Gastrocnemius medialis (tissue), 4 donors: ENCODE results near the gene TNFRSF18.

Experiments
- CTCF ChIP-seq, 5 experiments: fragments of 450-650 bp in 3 of 5; fragments of 200-600 bp in 2 of 5; sonication (generic) in 2 of 5; IDR thresholded peaks in 4 of 5; conservative IDR thresholded peaks in 1 of 5; 1 replicate in 4 of 5; 2 replicates in 1 of 5; pipeline ENCODE4 v1.5.1; 2016 to 2019; ENCODE audit warnings: antibody characterized with exemption in 5 of 5, mild to moderate bottlenecking in 3 of 5, moderate library complexity in 3 of 5
- POLR2A ChIP-seq, 2 donors: fragments of 450-650 bp; IDR thresholded peaks; one replicate each; pipeline ENCODE4 v1.6.1; 2017; ENCODE audit warnings: antibody characterized with exemption in 2 of 2, mild to moderate bottlenecking in 2 of 2, moderate library complexity in 2 of 2

- TF ChIP-seq POLR2A (IDR thresholded peaks at IDR 0.05), result no peak
- no peak for TF ChIP-seq CTCF (IDR thresholded peaks at IDR 0.05 in 4 of 5, conservative IDR thresholded peaks at IDR 0.05 in 1 of 5)
Measured at GRCh38 chr1:1179346-1179982, 26.9 kb downstream of the TNFRSF18 start.
